GM21367 (cell line): ENCODE results near the gene SEC16A.
A peak's percentile ranks its signal among the peaks of the same experiment; 100 is the strongest.

Experiments used
- ATAC-seq: cut with Tn5 transposase; IDR thresholded peaks from one replicate; pipeline ENCODE4 v1.9.1; 2021; ENCODE audit not compliant: unreplicated experiment

Gene SEC16A

GRCh38 chr9:136486823-136487620 lies 4.2 kb upstream of the SEC16A start:
- ATAC-seq, result no peak

GRCh38 chr9:136486131-136486530 lies 3.3 kb upstream of the SEC16A start:
- ATAC-seq, result no peak

GRCh38 chr9:136485049-136486045 lies 2.5 kb upstream of the SEC16A start:
- ATAC-seq, result no peak

GRCh38 chr9:136484153-136485048 lies 1.6 kb upstream of the SEC16A start:
- no peak for ATAC-seq

- ATAC-seq, result peak; percentile 47
Observed at GRCh38 chr9:136483589-136484152, 831 bp upstream of the SEC16A start.

- ATAC-seq, result no peak
Observed at GRCh38 chr9:136482046-136482792, 621 bp downstream of the SEC16A start.

- ATAC-seq, result no peak
Observed at GRCh38 chr9:136481558-136481957, 1.3 kb downstream of the SEC16A start.

- ATAC-seq, result no peak
Observed at GRCh38 chr9:136476369-136477150, 6.3 kb downstream of the SEC16A start.

GRCh38 chr9:136474974-136475865 lies 7.6 kb downstream of the SEC16A start:
- no peak for ATAC-seq

- ATAC-seq, result no peak
Observed at GRCh38 chr9:136474021-136474640, 8.7 kb downstream of the SEC16A start.

- no peak for ATAC-seq
Observed at GRCh38 chr9:136473354-136473721, 9.5 kb downstream of the SEC16A start.

GRCh38 chr9:136472640-136473353 lies 10.0 kb downstream of the SEC16A start:
- no peak for ATAC-seq

GRCh38 chr9:136471802-136472487 lies 10.9 kb downstream of the SEC16A start:
- no peak for ATAC-seq

- no peak for ATAC-seq
Observed at GRCh38 chr9:136470792-136471469, 11.9 kb downstream of the SEC16A start.

GRCh38 chr9:136470356-136470755 lies 12.5 kb downstream of the SEC16A start:
- no peak for ATAC-seq

- ATAC-seq, result no peak
Observed at GRCh38 chr9:136467766-136468165, 15.1 kb downstream of the SEC16A start.
